Gastroesophageal sphincter (tissue), 3 donors: Measurements from ENCODE around the gene CCR9.

Source experiments
- POLR2A ChIP-seq, 2 donors: fragments of 450-650 bp; IDR thresholded peaks; one replicate each; pipeline ENCODE4 v1.6.1; 2017; ENCODE audit warnings: antibody characterized with exemption in 2 of 2, mild to moderate bottlenecking in 2 of 2, moderate library complexity in 1 of 2
- POLR2AphosphoS5 ChIP-seq: sonication (generic); formaldehyde crosslinking; IDR thresholded peaks from one replicate; pipeline ENCODE4 v1.6.1; 2017; ENCODE audit warnings: antibody characterized with exemption
- TF ChIP-seq, protein P1 (sequence below), 4 experiments: fragments of 200-600 bp in 2 of 4; fragments of 450-650 bp in 2 of 4; sonication (generic) in 1 of 4; IDR thresholded peaks; one replicate each; pipeline ENCODE4 v1.5.1; 2017 to 2019; ENCODE audit warnings: antibody characterized with exemption in 4 of 4, mild to moderate bottlenecking in 2 of 4, moderate library complexity in 2 of 4

DNA sequence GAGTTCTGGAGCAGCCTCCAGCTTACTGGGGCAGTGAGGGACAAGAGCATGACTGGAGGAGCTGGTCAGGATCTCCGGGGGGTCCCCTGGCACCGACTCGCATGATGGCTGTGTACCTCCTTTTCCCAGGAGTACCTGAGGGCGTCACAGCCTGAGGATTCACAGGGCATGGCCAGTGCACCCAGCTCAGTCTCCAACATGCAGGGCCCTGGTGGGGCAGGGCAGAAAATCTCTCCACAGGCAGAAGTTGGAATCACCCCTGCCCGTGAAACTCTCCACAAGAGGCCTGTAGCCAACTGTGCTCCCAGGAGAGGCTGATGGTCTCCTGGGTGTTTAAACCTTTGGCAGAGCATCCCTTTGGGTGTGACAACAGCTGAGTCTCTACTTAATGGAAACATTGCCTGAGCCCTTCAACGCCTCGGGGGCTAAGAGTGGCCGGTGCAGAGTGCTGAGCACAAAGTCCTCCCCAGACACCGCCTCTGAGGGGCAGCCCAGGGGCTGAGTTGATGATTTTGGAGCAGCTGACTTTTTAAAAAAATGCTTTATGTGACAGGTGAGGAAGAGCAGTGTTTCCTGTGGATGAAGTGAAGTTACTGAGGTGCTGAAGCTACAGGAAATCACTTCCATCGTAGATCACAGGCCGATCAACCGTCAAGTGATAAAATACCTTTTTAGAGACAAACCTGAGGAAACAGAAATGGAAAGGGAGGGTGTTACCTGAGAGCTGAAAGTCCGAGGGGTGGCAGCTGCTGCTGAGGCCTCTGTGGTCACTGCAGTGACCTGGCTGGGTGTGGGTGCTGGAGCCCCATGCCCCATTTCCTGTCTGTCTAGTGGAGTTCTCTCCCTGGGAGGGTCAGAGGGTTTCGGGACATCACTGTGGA lies 35.1 kb downstream of the CCR9 start:
- TF ChIP-seq, protein P1, sequence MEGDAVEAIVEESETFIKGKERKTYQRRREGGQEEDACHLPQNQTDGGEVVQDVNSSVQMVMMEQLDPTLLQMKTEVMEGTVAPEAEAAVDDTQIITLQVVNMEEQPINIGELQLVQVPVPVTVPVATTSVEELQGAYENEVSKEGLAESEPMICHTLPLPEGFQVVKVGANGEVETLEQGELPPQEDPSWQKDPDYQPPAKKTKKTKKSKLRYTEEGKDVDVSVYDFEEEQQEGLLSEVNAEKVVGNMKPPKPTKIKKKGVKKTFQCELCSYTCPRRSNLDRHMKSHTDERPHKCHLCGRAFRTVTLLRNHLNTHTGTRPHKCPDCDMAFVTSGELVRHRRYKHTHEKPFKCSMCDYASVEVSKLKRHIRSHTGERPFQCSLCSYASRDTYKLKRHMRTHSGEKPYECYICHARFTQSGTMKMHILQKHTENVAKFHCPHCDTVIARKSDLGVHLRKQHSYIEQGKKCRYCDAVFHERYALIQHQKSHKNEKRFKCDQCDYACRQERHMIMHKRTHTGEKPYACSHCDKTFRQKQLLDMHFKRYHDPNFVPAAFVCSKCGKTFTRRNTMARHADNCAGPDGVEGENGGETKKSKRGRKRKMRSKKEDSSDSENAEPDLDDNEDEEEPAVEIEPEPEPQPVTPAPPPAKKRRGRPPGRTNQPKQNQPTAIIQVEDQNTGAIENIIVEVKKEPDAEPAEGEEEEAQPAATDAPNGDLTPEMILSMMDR (IDR thresholded peaks at IDR 0.05), result no peak
- no peak for TF ChIP-seq POLR2AphosphoS5
- no peak for TF ChIP-seq POLR2A (IDR thresholded peaks at IDR 0.05)
